Limb (tissue), 2 donors: ENCODE data around the gene MARK2.
"Not testable (repeated sequence)": the region's sequence is repeated elsewhere in the genome, so short reads cannot be mapped to it uniquely, and the experiment has no call there.

ENCODE experiments used
- DNase-seq, 2 donors: peaks; one replicate each; pipeline ENCODE4 v3.0.0-alpha.2; 2016; ENCODE audit errors: extremely low spot score in 2 of 2

Gene MARK2

DNA sequence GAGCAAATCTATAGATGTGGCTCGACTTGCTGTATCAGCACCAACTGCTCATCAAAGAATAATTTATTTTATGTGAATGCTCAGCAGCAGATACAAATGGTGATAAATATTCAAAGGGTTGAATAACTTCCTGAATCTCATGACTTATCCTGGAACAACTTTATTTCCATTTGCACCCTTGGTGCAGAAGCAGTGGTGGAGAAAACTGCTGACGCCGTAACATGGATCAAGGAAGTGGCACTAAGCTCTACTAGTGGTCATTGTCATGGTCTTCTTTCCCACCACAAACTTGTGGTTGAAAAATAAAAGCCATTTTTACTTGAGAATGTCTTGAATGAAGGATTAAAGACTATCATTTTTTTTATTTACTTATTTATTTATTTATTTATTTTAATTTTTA lies 14.6 kb downstream of the MARK2 start:
- no peak for DNase-seq

DNA sequence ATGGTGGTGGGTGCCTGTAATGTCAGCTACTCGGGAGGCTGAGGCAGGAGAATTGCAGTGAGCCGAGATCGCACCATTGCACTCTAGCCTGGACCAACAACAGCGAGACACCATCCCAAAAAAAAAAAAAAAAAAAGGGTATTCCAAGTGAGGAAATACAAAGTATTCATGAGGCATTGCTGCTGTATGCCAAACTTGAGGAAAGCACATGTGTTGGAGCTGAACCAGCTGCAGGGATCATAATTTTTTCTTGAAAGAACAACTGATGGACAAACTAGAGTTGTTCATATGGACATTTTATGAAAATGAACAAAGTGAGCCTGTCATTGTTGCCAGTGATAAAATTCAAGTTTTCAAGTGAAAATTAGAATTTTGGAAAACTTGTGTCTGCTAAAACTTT lies 15.8 kb downstream of the MARK2 start:
- no peak for DNase-seq

DNA sequence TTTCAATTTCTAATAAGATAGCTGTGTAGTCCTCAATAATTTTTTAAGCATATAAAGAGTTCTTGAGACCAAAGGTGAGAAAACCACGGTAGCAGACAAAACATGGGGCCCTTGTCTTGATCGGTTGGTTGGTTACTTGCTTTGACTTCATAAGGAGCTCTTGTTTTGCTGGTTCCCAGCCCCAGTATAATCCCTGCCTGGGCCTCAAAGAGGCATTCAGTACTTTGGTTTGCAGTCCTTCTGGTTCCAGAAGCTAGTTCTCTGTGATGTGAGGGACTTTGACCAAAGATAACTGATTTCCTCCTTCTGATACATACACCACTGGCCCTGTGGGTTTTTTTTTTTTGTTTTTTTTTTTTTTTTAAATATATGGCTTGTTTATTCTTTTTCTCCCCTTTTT lies 17.1 kb downstream of the MARK2 start:
- no peak for DNase-seq

DNA sequence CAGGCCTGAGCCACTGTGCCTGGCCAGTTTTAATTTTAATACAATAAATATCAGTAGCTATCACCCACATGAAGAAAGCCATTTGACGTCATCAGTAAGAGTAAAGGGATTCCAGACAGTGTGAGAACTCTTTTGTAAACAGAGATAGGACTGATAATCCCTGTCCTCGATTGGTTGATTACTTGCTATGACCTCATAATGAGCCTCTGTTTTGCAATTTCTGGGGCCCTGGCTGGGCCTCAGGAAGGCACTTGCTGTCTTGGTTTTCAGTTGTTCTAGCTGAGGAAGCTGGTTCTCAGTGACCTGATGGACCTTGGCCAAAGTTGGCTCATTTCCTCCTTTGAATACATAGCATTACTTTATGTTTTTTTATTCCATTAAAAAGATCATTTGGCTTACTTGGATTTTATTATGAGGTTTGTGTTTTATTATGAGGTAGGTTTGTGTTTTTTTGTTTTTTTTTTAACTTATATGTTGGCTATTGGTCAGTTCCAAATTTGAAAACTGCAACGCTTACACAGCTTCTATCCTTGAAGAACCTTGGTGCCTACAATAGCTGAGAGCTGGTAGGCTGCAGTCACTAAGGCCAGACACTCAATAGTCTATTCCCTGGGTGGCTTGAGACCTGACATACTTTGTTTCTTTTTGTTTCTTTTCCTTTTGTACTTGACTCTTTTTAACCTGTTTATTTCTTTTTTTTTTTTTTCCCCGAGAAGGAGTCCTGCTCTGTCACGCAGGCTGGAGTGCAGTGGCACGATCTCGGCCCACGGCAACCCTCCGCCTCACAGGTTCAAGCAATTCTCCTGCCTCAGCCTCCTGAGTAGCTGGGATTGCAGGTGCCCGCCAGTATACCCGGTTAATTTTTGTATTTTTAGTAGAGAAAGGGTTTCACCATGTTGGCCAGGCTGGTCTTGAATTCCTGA lies 20.0 kb downstream of the MARK2 start:
- DNase-seq, result no peak

- DNase-seq, result no peak
Measured at GRCh38 chr11:63862923-63863322, 24.0 kb downstream of the MARK2 start.

DNA sequence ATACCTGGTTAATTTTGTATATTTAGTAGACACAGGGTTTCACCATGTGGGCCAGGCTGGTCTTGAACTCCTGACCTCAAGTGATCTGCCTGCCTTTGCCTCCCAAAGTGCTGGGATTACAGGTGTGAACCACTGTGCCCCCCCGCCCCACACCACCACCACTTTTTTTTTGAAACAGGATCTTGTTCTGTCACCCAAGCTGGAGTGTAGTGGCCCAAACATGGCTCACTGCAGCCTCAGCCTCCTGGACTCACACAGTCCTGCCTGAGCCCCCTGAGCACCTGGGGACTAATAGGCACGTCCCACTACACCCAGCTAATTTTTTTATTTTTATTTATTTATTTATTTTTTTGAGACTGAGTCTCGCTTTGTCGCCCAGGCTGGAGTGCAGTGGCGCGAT lies 24.7 kb downstream of the MARK2 start:
- DNase-seq, result not testable (repeated sequence)

- no peak for DNase-seq
Measured at GRCh38 chr11:63866211-63866610, 27.3 kb downstream of the MARK2 start.

DNA sequence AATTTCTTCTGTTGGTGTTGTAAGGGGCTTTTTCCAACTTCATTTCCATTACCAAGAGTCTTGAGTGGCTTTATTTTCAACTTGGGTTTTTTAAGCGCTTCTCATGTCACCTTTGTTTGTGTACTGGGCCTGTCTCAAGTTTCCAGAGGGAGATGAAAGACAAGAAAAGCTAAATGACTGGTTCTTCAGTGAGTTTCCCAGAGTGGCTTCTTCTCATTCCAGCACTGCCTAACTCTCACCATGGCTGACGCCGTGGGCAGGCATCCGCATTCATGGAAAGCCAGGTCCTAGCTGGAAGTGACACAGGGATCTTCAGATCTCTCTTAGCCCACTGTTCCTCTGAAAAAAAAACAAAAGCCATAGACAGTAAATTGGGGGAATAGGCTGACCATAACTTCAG lies 28.6 kb downstream of the MARK2 start:
- no peak for DNase-seq

- DNase-seq, result no peak
Measured at GRCh38 chr11:63868399-63869064, 29.6 kb downstream of the MARK2 start.

GRCh38 chr11:63869171-63869591 lies 30.3 kb downstream of the MARK2 start:
- DNase-seq, result no peak

DNA sequence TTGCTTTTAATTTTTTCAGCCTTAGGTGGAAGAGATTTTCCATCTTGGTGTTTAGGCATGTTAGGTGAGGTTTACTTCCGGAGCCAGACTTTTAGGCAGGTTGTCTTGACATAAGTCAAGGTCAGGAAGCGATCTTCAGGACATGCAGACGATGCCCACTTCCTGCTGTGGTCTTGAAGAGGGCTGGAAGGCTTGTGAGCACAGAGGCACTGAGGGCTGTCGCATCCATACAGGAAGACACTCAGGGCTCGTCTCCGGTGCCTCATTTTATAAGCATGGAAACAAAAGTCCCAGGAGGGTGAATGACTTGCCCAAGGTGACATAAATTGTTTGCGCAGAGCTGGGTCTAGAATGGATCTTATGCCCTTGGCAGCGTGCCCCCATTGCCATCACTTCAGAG lies 30.8 kb downstream of the MARK2 start:
- no peak for DNase-seq

GRCh38 chr11:63870351-63871140 lies 31.6 kb downstream of the MARK2 start:
- peak in 1 of 2 donors; percentile 18 for DNase-seq

DNA sequence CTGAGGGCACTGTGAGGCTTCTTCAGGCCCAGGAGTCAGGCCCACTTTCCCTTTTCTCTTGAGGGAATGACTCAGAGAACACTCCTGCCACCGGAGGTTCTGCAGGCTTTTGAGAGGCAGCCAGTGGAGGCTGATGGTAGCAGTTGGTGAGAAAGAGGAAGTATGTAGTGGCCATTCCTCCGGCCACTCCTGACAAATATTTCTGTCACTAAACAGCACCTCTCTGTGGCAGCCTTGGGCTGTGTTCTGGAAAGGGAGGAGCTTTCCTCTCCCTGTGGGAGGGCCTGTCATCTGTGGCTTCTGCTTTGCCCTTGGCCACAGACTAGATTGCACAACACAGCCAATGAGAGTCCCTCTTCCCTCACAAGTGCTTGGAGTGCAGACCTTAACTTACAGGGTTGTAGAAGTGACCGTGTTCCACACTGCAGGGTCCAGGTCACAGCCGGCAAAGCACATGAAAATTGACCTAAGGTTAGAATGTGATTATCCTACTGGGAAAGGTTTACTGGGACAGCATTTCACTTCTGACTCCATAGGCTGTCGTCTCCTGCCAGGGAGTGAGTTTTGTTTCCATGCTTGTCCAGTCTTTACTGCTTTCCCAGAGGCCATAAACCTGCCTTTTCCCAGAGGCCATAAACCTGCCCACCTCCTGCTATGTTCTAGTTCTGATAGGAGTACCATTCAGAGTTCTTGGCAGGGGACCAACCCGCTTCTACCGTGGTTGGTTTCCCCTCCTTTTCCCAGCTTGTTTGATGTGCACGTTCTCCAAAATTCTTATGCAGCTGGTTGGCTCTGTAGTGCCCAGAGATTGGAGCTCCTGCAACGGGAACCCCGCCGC lies 33.3 kb downstream of the MARK2 start:
- peak; percentile 42 to 47 for DNase-seq

- DNase-seq, result no peak
Measured at GRCh38 chr11:63872800-63873197, 33.9 kb downstream of the MARK2 start.

DNA sequence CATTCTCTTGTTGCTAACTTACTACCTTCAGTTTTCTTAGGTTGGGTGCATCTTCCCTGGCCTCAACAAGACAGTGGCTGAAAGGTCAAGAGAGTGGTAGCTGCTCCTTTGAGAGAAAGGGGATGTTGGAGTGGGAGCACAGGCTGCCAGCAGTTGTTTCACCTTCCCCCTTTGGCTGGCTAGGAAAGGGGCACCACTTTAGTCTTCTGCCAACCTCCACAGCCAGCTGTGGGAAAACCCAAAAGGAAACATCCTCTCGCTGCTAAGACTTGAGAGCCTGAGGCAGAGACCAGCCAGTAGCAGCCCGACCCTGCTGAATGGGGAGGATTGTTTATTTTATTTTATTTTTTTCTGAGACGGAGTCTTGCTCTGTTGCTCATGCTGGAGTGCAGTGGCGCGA lies 34.4 kb downstream of the MARK2 start:
- DNase-seq, result no peak

DNA sequence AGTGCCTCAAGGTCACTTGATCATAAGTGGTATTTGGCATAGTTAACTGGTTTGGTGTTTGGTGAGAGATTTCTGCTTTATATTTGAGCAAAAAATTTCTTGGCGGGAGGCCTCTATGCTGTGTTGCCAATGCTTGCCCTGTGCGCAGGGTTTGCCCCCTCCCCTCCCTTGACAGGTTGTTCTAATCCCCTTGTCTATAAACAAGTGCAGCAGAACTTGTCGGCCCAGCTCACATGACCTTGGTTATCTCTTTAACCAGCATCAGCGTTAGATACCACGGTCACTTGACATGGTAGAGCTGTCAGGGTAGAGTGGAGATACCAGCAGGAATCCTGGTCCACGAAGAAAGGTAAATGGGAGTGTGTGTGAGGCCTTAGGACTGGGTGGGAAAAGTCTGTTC lies 35.6 kb downstream of the MARK2 start:
- DNase-seq, result no peak

- no peak for DNase-seq
Measured at GRCh38 chr11:63875506-63876065, 36.7 kb downstream of the MARK2 start.

DNA sequence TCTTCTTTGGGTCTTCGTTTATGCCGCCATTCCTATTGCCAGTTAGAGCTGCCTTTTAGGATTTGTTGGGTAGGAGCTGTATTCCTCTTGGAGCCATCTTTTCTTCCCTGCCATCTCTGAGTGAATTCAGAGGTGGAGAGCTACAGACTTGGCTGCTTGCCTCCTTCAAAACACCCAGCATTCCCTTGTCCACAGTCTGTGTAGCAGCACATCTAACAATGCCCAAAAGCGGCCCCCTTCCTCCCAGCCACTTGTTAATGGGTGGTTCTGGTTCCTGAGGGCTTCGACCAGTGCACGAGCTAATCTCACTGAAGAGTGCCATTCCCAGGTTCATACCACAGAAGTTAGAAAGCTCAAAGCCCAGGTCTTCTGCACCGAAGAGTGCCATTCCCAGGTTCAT lies 37.7 kb downstream of the MARK2 start:
- no peak for DNase-seq

DNA sequence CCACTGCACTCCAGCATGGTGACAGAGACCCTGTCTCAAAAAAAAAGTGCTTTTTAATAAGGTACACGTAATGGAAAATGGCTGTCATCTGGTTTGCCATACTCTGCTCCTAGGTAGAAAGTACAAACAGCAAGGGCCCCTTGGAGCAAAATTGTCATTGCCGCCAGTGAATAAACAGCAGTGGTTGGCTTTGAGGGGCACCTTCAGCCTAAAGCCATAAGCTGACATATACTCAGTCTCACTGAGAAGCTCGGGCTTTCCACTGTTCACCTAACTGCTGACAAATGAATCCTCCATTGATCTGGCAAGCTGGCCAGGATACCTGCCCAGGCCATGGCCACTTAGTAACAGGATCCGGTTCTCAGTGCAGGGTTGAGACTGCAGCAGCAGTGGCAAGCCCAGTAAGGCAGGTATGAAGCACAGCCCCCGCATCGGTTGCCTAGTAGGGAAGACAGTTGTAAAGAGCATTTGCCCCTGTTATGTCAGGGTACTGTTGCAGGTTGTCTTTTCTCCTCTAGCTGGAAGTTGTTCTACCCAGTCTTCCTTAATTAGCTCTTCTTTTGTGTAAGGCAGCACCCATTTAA lies 38.8 kb downstream of the MARK2 start:
- no peak for DNase-seq

DNA sequence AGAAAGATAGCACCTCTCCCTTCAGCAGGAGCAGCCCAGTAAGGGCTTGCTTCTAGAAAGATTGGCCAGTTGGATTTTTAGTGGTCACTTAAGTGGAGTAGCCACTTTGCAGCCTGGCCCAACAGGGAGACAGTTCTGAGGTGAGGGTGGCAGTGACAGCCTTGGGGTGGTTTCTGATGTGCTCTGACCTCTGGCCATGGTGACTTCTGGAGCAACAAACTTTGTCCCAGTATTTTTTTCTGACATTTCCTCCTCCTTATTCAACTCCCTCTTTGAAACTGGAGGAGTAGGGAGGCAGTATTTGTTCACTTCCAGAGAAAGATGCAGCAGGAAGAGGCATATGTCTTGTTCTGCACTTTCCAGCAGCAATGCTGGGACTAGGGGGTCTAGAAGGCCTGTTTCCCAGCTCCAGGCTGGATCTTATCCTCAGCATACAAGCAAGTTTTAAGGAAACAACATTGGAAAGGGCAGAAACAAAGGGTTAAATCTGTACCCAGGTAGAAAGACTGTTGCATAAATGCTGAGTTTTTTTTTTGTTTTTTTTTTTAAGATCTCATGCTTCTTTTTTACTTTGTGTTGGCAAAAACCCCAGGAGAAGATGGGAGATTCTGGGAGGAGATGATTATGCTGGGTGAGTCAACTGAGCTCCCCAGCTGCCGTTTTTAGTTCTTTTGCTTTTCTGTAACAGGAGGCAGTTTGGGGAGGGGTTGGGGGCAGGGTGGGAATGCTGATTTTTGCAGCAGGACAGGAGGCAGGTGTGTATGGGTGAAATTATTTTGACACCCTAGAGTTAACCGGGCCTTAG lies 40.9 kb downstream of the MARK2 start:
- no peak for DNase-seq
